ENCODE measurements around the gene COL5A2. TPM values are rescaled to one million over a fixed set of nuclear protein-coding genes. Genes with fewer than 3 reads are reported as not detected.
A peak's percentile ranks its signal among the peaks of the same experiment; 100 is the strongest.

COL5A2 gene
- polyA plus RNA-seq, 4 donors, result 0.45 to 66.1 (median 7.8) TPM

DNA sequence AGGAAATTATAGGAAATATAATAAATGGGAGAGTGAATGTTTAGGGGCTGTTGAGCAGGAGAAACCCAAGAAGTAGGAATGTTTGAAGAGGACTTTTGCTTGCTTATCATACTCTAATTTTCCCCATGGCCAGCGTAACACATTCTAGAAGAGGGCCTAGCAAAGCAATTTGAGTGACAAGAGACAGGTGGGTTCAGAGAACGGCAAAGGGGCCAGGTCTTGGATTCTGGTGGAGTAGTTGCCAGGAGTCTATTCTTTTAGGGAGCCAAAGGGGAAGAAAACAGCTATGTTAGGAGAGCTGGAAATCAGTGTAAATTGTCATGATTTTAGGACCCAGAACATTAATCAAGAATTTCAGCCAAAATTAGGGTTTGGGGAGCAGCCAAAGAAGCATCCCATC lies 96.5 kb downstream of the COL5A2 start:
- peak overlapping the region in 1 of 3 donors; percentile 8 for H3K27ac ChIP-seq (ENCODE audit: low read depth in 1 of 3, low read length in 2 of 3)
- WGBS, 3 donors, result 72 to 86% (median 73%) methylated on average over 2 of the region's 2 CpGs
- no peak for FAIRE-seq

GRCh38 chr2:189082376-189082975 lies 97.1 kb downstream of the COL5A2 start:
- H3K36me3 ChIP-seq (ENCODE audit: control insufficient read depth in 3 of 3, insufficient read depth in 2 of 3, low read depth in 1 of 3, low read length in 3 of 3), result peaks cover 0 to 2% (median 0%) of the 10 kb centered on the region in 3 donors
- no peak overlapping the region for H3K4me3 ChIP-seq (ENCODE audit: low read depth in 1 of 3, low read length in 3 of 3)
- FAIRE-seq (no peak), DNase-seq (peak in 1 of 2 donors; percentile 44)
- H3K27ac ChIP-seq (ENCODE audit: low read depth in 1 of 3, low read length in 2 of 3), result peak overlapping the region in 1 of 3 donors; percentile 8
- 70 to 92% (median 82%) methylated on average over 3 of the region's 3 CpGs for WGBS, 3 donors
- no peaks in the 10 kb centered on the region for H3K4me1 ChIP-seq (ENCODE audit: control insufficient read depth in 3 of 3, insufficient read depth in 2 of 3, low read depth in 1 of 3, low read length in 2 of 3)
- H3K9me3 ChIP-seq (ENCODE audit: control insufficient read depth in 2 of 2, insufficient read depth in 1 of 2, low read depth in 1 of 2, low read length in 1 of 2), result no peaks in the 10 kb centered on the region
- H3K27me3 ChIP-seq (ENCODE audit: control insufficient read depth in 3 of 3, insufficient read depth in 3 of 3, low read length in 3 of 3), result no peaks in the 10 kb centered on the region

More for the DNA sequence above, 96.5 kb downstream of the COL5A2 start:
- Histone ChIP-seq H3K36me3 (ENCODE audit: control insufficient read depth in 3 of 3, insufficient read depth in 2 of 3, low read depth in 1 of 3, low read length in 3 of 3) (peaks cover 0 to 2% (median 0%) of the 10 kb centered on the region in 3 donors), H3K9me3 (ENCODE audit: control insufficient read depth in 2 of 2, insufficient read depth in 1 of 2, low read depth in 1 of 2, low read length in 1 of 2) (no peaks in the 10 kb centered on the region), H3K4me3 (ENCODE audit: low read depth in 1 of 3, low read length in 3 of 3) (no peak overlapping the region), H3K4me1 (ENCODE audit: control insufficient read depth in 3 of 3, insufficient read depth in 2 of 3, low read depth in 1 of 3, low read length in 2 of 3) (no peaks in the 10 kb centered on the region), H3K27me3 (ENCODE audit: control insufficient read depth in 3 of 3, insufficient read depth in 3 of 3, low read length in 3 of 3) (no peaks in the 10 kb centered on the region)
- no peak for DNase-seq

DNA sequence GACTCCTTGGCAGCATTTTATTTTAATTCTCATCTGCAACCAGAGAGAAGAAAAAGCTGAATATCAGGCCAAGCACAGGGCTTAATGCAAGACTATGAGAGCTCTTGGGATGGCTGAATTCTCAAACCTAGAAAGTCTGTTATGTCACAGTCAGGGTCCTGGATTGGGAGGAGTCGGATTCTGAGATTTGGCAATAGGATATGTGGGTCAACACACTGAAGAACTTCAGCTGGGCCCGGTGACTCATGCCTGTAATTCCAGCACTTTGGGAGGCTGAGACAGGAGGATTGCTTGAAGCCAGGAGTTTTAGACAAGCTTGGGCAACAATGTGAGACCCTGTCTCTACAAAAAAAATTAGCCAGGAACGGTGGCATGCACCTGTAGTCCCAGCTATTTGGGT lies 103.0 kb downstream of the COL5A2 start:
- H3K9me3 ChIP-seq (ENCODE audit: control insufficient read depth in 2 of 2, insufficient read depth in 1 of 2, low read depth in 1 of 2, low read length in 1 of 2), result no peaks in the 10 kb centered on the region
- H3K27me3 ChIP-seq (ENCODE audit: control insufficient read depth in 3 of 3, insufficient read depth in 3 of 3, low read length in 3 of 3), result no peaks in the 10 kb centered on the region
- H3K4me1 ChIP-seq (ENCODE audit: control insufficient read depth in 3 of 3, insufficient read depth in 2 of 3, low read depth in 1 of 3, low read length in 2 of 3), result no peaks in the 10 kb centered on the region
- peak overlapping the region in 1 of 3 donors; percentile 20 for H3K27ac ChIP-seq (ENCODE audit: low read depth in 1 of 3, low read length in 2 of 3)
- DNase-seq (no peak), FAIRE-seq (no peak)
- WGBS, 3 donors, result 53 to 62% (median 58%) methylated on average over 3 of the region's 3 CpGs
- peaks cover 0 to 5% (median 0%) of the 10 kb centered on the region in 3 donors for H3K36me3 ChIP-seq (ENCODE audit: control insufficient read depth in 3 of 3, insufficient read depth in 2 of 3, low read depth in 1 of 3, low read length in 3 of 3)
- H3K4me3 ChIP-seq (ENCODE audit: low read depth in 1 of 3, low read length in 3 of 3), result no peak overlapping the region

GRCh38 chr2:189076120-189076519 lies 103.4 kb downstream of the COL5A2 start:
- Histone ChIP-seq H3K36me3 (ENCODE audit: control insufficient read depth in 3 of 3, insufficient read depth in 2 of 3, low read depth in 1 of 3, low read length in 3 of 3) (peaks cover 0 to 5% (median 0%) of the 10 kb centered on the region in 3 donors), H3K27me3 (ENCODE audit: control insufficient read depth in 3 of 3, insufficient read depth in 3 of 3, low read length in 3 of 3) (no peaks in the 10 kb centered on the region), H3K9me3 (ENCODE audit: control insufficient read depth in 2 of 2, insufficient read depth in 1 of 2, low read depth in 1 of 2, low read length in 1 of 2) (no peaks in the 10 kb centered on the region), H3K4me3 (ENCODE audit: low read depth in 1 of 3, low read length in 3 of 3) (no peak overlapping the region), H3K4me1 (ENCODE audit: control insufficient read depth in 3 of 3, insufficient read depth in 2 of 3, low read depth in 1 of 3, low read length in 2 of 3) (no peaks in the 10 kb centered on the region), H3K27ac (ENCODE audit: low read depth in 1 of 3, low read length in 2 of 3) (no peak overlapping the region)
- DNase-seq, result no peak
- WGBS, 3 donors, result 78 to 95% (median 92%) methylated on average over 3 of the region's 3 CpGs
- no peak for FAIRE-seq

- Histone ChIP-seq H3K36me3 (ENCODE audit: control insufficient read depth in 3 of 3, insufficient read depth in 2 of 3, low read depth in 1 of 3, low read length in 3 of 3) (peaks cover 0 to 3% (median 0%) of the 10 kb centered on the region in 3 donors), H3K27me3 (ENCODE audit: control insufficient read depth in 3 of 3, insufficient read depth in 3 of 3, low read length in 3 of 3) (no peaks in the 10 kb centered on the region), H3K4me1 (ENCODE audit: control insufficient read depth in 3 of 3, insufficient read depth in 2 of 3, low read depth in 1 of 3, low read length in 2 of 3) (no peaks in the 10 kb centered on the region), H3K4me3 (ENCODE audit: low read depth in 1 of 3, low read length in 3 of 3) (no peak overlapping the region), H3K27ac (ENCODE audit: low read depth in 1 of 3, low read length in 2 of 3) (no peak overlapping the region), H3K9me3 (ENCODE audit: control insufficient read depth in 2 of 2, insufficient read depth in 1 of 2, low read depth in 1 of 2, low read length in 1 of 2) (no peaks in the 10 kb centered on the region)
- DNase-seq (no peak), FAIRE-seq (no peak)
- WGBS, 3 donors, result 70 to 75% (median 71%) methylated on average over 3 of the region's 3 CpGs
Observed at GRCh38 chr2:189074506-189074905, 105.1 kb downstream of the COL5A2 start.

DNA sequence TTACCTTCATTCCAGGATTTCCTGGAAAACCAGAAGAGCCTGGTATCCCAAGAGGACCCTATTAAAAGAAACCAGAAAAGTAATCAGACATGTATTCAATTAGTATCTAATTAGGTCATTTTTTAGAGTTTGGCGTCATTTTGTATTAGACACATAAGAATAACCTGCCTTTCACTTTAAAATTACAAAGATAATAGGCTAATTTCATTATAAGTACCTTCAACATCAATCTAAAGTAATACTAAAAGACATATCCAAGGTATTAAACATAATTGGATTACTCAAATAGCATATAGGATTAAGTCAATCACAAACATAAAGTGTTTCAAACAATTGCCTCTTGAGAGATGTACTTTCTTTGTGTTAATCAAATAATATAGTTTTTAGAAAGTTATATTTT lies 107.5 kb downstream of the COL5A2 start:
- no peak for FAIRE-seq
- Histone ChIP-seq H3K27ac (ENCODE audit: low read depth in 1 of 3, low read length in 2 of 3) (no peak overlapping the region), H3K4me1 (ENCODE audit: control insufficient read depth in 3 of 3, insufficient read depth in 2 of 3, low read depth in 1 of 3, low read length in 2 of 3) (no peaks in the 10 kb centered on the region), H3K9me3 (ENCODE audit: control insufficient read depth in 2 of 2, insufficient read depth in 1 of 2, low read depth in 1 of 2, low read length in 1 of 2) (no peaks in the 10 kb centered on the region), H3K36me3 (ENCODE audit: control insufficient read depth in 3 of 3, insufficient read depth in 2 of 3, low read depth in 1 of 3, low read length in 3 of 3) (peaks cover 0 to 7% (median 0%) of the 10 kb centered on the region in 3 donors), H3K27me3 (ENCODE audit: control insufficient read depth in 3 of 3, insufficient read depth in 3 of 3, low read length in 3 of 3) (no peaks in the 10 kb centered on the region), H3K4me3 (ENCODE audit: low read depth in 1 of 3, low read length in 3 of 3) (no peak overlapping the region)
- DNase-seq, result no peak
- 90 to 93% (median 91%) methylated on average over 1 of the region's 1 CpG for WGBS, 3 donors

GRCh38 chr2:189069855-189070619 lies 109.5 kb downstream of the COL5A2 start:
- Histone ChIP-seq H3K4me3 (ENCODE audit: low read depth in 1 of 3, low read length in 3 of 3) (no peak overlapping the region), H3K36me3 (ENCODE audit: control insufficient read depth in 3 of 3, insufficient read depth in 2 of 3, low read depth in 1 of 3, low read length in 3 of 3) (peaks cover 0 to 9% (median 0%) of the 10 kb centered on the region in 3 donors), H3K9me3 (ENCODE audit: control insufficient read depth in 2 of 2, insufficient read depth in 1 of 2, low read depth in 1 of 2, low read length in 1 of 2) (no peaks in the 10 kb centered on the region), H3K27me3 (ENCODE audit: control insufficient read depth in 3 of 3, insufficient read depth in 3 of 3, low read length in 3 of 3) (no peaks in the 10 kb centered on the region), H3K27ac (ENCODE audit: low read depth in 1 of 3, low read length in 2 of 3) (no peak overlapping the region), H3K4me1 (ENCODE audit: control insufficient read depth in 3 of 3, insufficient read depth in 2 of 3, low read depth in 1 of 3, low read length in 2 of 3) (no peaks in the 10 kb centered on the region)
- DNase-seq (no peak), FAIRE-seq (no peak)

GRCh38 chr2:189066037-189066436 lies 113.5 kb downstream of the COL5A2 start:
- DNase-seq (no peak), FAIRE-seq (no peak)
- no peaks in the 10 kb centered on the region for H3K4me1 ChIP-seq (ENCODE audit: control insufficient read depth in 3 of 3, insufficient read depth in 2 of 3, low read depth in 1 of 3, low read length in 2 of 3)
- H3K27ac ChIP-seq (ENCODE audit: low read depth in 1 of 3, low read length in 2 of 3), result no peak overlapping the region
- H3K36me3 ChIP-seq (ENCODE audit: control insufficient read depth in 3 of 3, insufficient read depth in 2 of 3, low read depth in 1 of 3, low read length in 3 of 3), result peaks cover 0 to 15% (median 0%) of the 10 kb centered on the region in 3 donors
- H3K4me3 ChIP-seq (ENCODE audit: low read depth in 1 of 3, low read length in 3 of 3), result no peak overlapping the region
- H3K27me3 ChIP-seq (ENCODE audit: control insufficient read depth in 3 of 3, insufficient read depth in 3 of 3, low read length in 3 of 3), result no peaks in the 10 kb centered on the region
- no peaks in the 10 kb centered on the region for H3K9me3 ChIP-seq (ENCODE audit: control insufficient read depth in 2 of 2, insufficient read depth in 1 of 2, low read depth in 1 of 2, low read length in 1 of 2)

Data from small intestine (tissue), 7 donors.